Thoracic aorta (tissue), 2 donors: ENCODE data around the gene KLHL18. TPM values are rescaled to one million over a fixed set of nuclear protein-coding genes. Genes with fewer than 3 reads are reported as not detected.
"Not testable (repeated sequence)": the region's sequence is repeated elsewhere in the genome, so short reads cannot be mapped to it uniquely, and the experiment has no call there.

Experiments
- ATAC-seq: fragments of 150-250 bp; one replicate; pipeline ENCODE4 v1.8.0; 2017; ENCODE audit warnings: low read depth; ENCODE audit not compliant: insufficient number of reproducible peaks, low FRiP score
- DNase-seq: peaks from one replicate; pipeline ENCODE4 v3.0.0-alpha.2; 2020; ENCODE audit warnings: low spot score
- H3K27ac ChIP-seq, 2 donors: fragments of 200-600 bp; sonication (generic); 1 replicate in 1 of 2; 2 replicates in 1 of 2; pipeline ENCODE4 v1.5.1; 2016; ENCODE audit warnings: mild to moderate bottlenecking in 2 of 2, moderate library complexity in 2 of 2
- H3K27me3 ChIP-seq: fragments of 200-600 bp; sonication (generic); replicated peaks from 2 replicates; pipeline ENCODE4 v1.6.0; 2016; ENCODE audit warnings: mild to moderate bottlenecking; ENCODE audit not compliant: insufficient read depth
- H3K36me3 ChIP-seq: fragments of 200-600 bp; sonication (generic); one replicate; pipeline ENCODE4 v1.5.1; 2016
- H3K4me1 ChIP-seq, 2 donors: fragments of 200-600 bp; sonication (generic); 1 replicate in 1 of 2; 2 replicates in 1 of 2; pipeline versions ENCODE4 v1.5.1 to v1.6.0; 2016; ENCODE audit warnings: low read depth in 2 of 2, mild to moderate bottlenecking in 1 of 2; ENCODE audit not compliant: control insufficient read depth in 1 of 2
- H3K4me3 ChIP-seq: fragments of 200-600 bp; sonication (generic); 2 replicates; pipeline ENCODE4 v1.5.1; 2016; ENCODE audit warnings: mild to moderate bottlenecking
- H3K9me3 ChIP-seq: fragments of 200-600 bp; sonication (generic); 2 replicates; pipeline ENCODE4 v1.5.1; 2016
- total RNA-seq, 2 donors: library from RNA; depleted of rRNA; stranded (reverse); fragments of >200 nt; gene quantifications; one replicate each; pipeline versions ENCODE4 v1.1.0 to v1.2.3, GENCODE V29; 2016
- TF ChIP-seq, protein P1 (sequence below): fragments of 200-600 bp; sonication (generic); IDR thresholded peaks from one replicate; pipeline ENCODE4 v1.5.1; 2019; ENCODE audit warnings: antibody characterized with exemption

The KLHL18 gene
- total RNA-seq, 2 donors from 2014 or later: 18.4 to 30.9 TPM

DNA sequence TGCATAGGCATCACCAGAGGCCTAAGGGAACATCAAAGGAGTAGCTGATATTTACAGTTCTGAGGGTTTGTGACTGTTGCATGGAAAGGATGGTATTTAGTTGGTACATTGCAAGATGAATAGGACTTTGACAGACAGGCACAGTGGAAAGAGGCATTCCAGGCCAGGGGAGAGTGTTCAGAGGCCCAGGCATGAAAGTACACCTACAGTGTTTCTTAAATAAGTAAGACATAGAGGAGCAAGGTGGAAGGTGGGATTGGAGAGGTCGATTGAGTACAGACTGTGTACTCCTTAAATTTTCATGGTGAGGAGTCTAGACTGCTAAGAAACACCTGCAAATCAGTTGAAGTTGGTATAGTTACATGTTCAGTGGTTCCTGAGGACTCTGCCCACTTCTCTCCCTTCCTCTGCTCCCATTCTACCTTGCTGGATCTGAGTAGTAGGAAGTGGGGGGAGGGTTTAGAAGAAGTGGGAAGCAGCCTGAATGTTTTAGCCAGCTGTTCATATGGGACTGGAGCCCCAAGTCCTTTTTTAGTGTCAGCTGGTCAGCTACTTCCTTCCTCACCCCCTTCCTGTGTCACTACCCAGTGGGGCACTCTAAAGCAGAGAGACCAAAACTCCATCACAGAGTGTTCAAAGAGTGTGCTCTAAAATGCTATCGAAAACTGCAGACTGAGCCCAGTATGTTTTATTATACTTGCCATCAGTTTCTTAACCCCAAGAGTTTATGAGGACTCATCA is 14.0 kb downstream of the KLHL18 start:
- Histone ChIP-seq H3K4me1 (no peaks in the 10 kb centered on the region), H3K4me3 (no peak overlapping the region), H3K36me3 (no peaks in the 10 kb centered on the region), H3K27me3 (no peaks in the 10 kb centered on the region), H3K9me3 (no peaks in the 10 kb centered on the region), H3K27ac (no peak overlapping the region)
- TF ChIP-seq, protein P1, sequence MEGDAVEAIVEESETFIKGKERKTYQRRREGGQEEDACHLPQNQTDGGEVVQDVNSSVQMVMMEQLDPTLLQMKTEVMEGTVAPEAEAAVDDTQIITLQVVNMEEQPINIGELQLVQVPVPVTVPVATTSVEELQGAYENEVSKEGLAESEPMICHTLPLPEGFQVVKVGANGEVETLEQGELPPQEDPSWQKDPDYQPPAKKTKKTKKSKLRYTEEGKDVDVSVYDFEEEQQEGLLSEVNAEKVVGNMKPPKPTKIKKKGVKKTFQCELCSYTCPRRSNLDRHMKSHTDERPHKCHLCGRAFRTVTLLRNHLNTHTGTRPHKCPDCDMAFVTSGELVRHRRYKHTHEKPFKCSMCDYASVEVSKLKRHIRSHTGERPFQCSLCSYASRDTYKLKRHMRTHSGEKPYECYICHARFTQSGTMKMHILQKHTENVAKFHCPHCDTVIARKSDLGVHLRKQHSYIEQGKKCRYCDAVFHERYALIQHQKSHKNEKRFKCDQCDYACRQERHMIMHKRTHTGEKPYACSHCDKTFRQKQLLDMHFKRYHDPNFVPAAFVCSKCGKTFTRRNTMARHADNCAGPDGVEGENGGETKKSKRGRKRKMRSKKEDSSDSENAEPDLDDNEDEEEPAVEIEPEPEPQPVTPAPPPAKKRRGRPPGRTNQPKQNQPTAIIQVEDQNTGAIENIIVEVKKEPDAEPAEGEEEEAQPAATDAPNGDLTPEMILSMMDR: no peak
- DNase-seq (no peak), ATAC-seq (no peak)

- TF ChIP-seq, protein P1: no peak
- no peak for DNase-seq
- H3K27ac ChIP-seq: no peak overlapping the region
- no peaks in the 10 kb centered on the region for H3K36me3 ChIP-seq
- no peak overlapping the region for H3K4me3 ChIP-seq
- no peak for ATAC-seq
- no peaks in the 10 kb centered on the region for H3K27me3 ChIP-seq
- H3K4me1 ChIP-seq: no peaks in the 10 kb centered on the region
- H3K9me3 ChIP-seq: no peaks in the 10 kb centered on the region
Measured at GRCh38 chr3:47298439-47298838, 15.7 kb downstream of the KLHL18 start.

DNA sequence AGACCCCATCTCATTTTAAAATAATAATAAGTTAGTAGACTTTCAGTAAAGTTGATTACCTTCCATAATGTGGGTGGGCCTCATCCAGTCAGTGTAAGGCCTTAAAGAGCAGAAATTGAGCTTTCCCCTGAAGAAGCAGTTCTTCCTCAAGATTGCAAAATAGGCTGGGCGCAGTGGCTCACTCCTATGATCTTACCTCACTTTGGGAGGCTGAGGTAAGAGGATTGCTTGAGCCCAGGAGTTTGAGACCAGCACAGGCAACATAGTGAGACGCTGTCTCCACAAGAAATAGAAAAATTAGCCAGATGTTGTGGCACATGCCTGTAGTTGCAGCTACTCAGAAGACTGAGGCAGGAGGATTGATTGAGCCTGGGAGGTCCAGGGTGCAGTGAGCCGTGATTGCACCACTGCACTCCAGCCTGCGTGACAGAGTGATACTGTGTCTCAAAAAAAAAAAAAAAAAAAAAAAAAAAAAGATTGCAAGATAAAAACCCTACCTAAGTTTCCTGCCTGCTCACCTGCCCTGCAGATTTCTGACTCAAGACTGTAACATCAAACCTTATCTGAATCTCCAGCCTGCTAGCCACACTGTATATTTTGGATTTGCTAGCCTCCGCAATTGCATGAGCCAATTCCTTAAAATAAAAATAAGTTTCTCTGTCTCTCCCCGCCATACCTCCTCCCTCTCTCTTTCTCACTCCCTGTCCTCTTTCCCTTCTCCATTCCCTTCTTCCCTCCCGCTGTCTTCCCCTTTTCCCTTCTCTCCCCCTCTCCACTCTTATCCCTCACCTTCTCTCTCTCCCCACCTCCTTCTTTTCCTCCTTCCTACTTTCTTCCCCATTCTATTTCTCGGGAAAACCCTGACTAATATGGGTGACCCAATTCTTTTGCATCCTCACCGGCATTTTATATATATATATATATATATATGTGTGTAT is 16.9 kb downstream of the KLHL18 start:
- ATAC-seq (no peak), DNase-seq (no peak)
- TF ChIP-seq, protein P1: no peak

GRCh38 chr3:47301456-47301855 is 18.7 kb downstream of the KLHL18 start:
- Histone ChIP-seq H3K27ac (no peak overlapping the region), H3K36me3 (no peaks in the 10 kb centered on the region), H3K4me3 (no peak overlapping the region), H3K4me1 (no peaks in the 10 kb centered on the region), H3K9me3 (no peaks in the 10 kb centered on the region), H3K27me3 (no peaks in the 10 kb centered on the region)
- DNase-seq (no peak), ATAC-seq (no peak)
- TF ChIP-seq, protein P1: no peak

More for the DNA sequence above, 16.9 kb downstream of the KLHL18 start:
- H3K4me3 ChIP-seq: no peak overlapping the region
- H3K4me1 ChIP-seq: no peaks in the 10 kb centered on the region
- H3K27me3 ChIP-seq: no peaks in the 10 kb centered on the region
- no peaks in the 10 kb centered on the region for H3K36me3 ChIP-seq
- no peak overlapping the region for H3K27ac ChIP-seq
- H3K9me3 ChIP-seq: no peaks in the 10 kb centered on the region

DNA sequence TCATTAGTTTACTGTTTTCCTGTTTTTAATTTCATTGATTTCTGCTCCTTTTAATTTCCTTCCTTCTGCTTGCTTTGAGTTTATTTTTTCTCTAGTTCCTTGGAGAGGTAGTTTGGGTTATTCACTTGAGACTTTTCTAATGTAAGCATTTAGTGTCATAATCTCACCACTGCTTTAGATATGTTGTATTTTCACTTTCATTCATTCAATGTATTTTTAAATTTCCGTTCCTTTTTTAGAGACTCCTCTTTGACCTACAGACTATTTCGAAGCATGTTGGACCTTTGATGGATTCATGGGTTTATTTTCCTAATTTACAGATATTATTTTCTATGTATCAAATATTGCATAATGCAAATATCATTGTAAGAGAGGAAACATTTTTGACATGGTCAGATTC is 23.3 kb downstream of the KLHL18 start:
- DNase-seq (no peak), ATAC-seq (no peak)
- Histone ChIP-seq H3K27ac (no peak overlapping the region), H3K36me3 (no peaks in the 10 kb centered on the region), H3K4me3 (no peak overlapping the region), H3K9me3 (no peaks in the 10 kb centered on the region), H3K27me3 (no peaks in the 10 kb centered on the region), H3K4me1 (peaks cover 3 to 5% of the 10 kb centered on the region in 2 donors)
- TF ChIP-seq, protein P1: no peak

- not testable (repeated sequence) for H3K9me3 ChIP-seq, H3K27me3 ChIP-seq, H3K4me3 ChIP-seq, H3K4me1 ChIP-seq, DNase-seq, H3K36me3 ChIP-seq, ATAC-seq, H3K27ac ChIP-seq
Measured at GRCh38 chr3:47309231-47309630, 26.5 kb downstream of the KLHL18 start.
